Liver (tissue), 9 donors: ENCODE data around the gene ABCC11. TPM values are rescaled to one million over a fixed set of nuclear protein-coding genes. Genes with fewer than 3 reads are reported as not detected.

ENCODE experiments used
- DNase-seq: peaks from one replicate; pipeline ENCODE4 v3.0.0-alpha.2; 2017; ENCODE audit warnings: low spot score
- H3K27ac ChIP-seq, 2 donors: one replicate each; pipeline ENCODE4 v1.7.0; 2013; ENCODE audit warnings: inconsistent platforms in 2 of 2, low read length in 2 of 2, control low read depth in 1 of 2, low read depth in 1 of 2, mild to moderate bottlenecking in 1 of 2
- H3K27me3 ChIP-seq, 4 donors: one replicate each; pipeline versions ENCODE4 v1.6.1 to v1.7.0; 2013; ENCODE audit warnings: low read length in 3 of 4, inconsistent platforms in 1 of 4, mild to moderate bottlenecking in 1 of 4, moderate library complexity in 1 of 4; ENCODE audit not compliant: control insufficient read depth in 4 of 4, insufficient read depth in 4 of 4
- H3K36me3 ChIP-seq, 4 donors: one replicate each; pipeline versions ENCODE4 v1.6.1 to v1.7.0; 2013; ENCODE audit warnings: low read length in 3 of 4, mild to moderate bottlenecking in 3 of 4, low read depth in 1 of 4, moderate library complexity in 1 of 4; ENCODE audit not compliant: control insufficient read depth in 4 of 4, insufficient read depth in 3 of 4
- H3K4me1 ChIP-seq, 4 donors: one replicate each; pipeline versions ENCODE4 v1.6.1 to v1.7.0; 2013; ENCODE audit warnings: low read length in 3 of 4, mild to moderate bottlenecking in 3 of 4, moderate library complexity in 1 of 4; ENCODE audit not compliant: control insufficient read depth in 4 of 4, insufficient read depth in 4 of 4
- H3K4me3 ChIP-seq, 3 donors: one replicate each; pipeline versions ENCODE4 v1.6.1 to v1.7.0; 2013; ENCODE audit warnings: low read length in 3 of 3, control low read depth in 1 of 3, low read depth in 1 of 3, mild to moderate bottlenecking in 1 of 3
- H3K9ac ChIP-seq, 2 donors: one replicate each; pipeline ENCODE4 v1.7.0; 2013; ENCODE audit warnings: low read length in 2 of 2, mild to moderate bottlenecking in 2 of 2, moderate library complexity in 2 of 2, control low read depth in 1 of 2, low read depth in 1 of 2
- H3K9me3 ChIP-seq, 4 donors: one replicate each; pipeline versions ENCODE4 v1.6.1 to v1.7.0; 2013; ENCODE audit warnings: low read length in 3 of 4; ENCODE audit not compliant: control insufficient read depth in 4 of 4
- FOXA2 ChIP-seq: IDR thresholded peaks from 2 replicates; pipeline ENCODE4 v1.6.1; 2016; ENCODE audit warnings: antibody characterized with exemption
- GABPA ChIP-seq, 2 donors: IDR thresholded peaks in 1 of 2; conservative IDR thresholded peaks in 1 of 2; 2 replicates each; pipeline ENCODE4 v1.6.1; 2016; ENCODE audit warnings: antibody characterized with exemption in 2 of 2, mild to moderate bottlenecking in 1 of 2, moderate library complexity in 1 of 2
- HNF4A ChIP-seq, 2 donors: conservative IDR thresholded peaks; 2 replicates each; pipeline ENCODE4 v1.6.1; 2016; ENCODE audit warnings: antibody characterized with exemption in 2 of 2, mild to moderate bottlenecking in 2 of 2
- HNF4G ChIP-seq: IDR thresholded peaks from 2 replicates; pipeline ENCODE4 v1.6.1; 2016; ENCODE audit warnings: antibody characterized with exemption
- NR2F2 ChIP-seq: IDR thresholded peaks from 2 replicates; pipeline ENCODE4 v1.6.1; 2016; ENCODE audit warnings: antibody characterized with exemption
- RAD21 ChIP-seq, 2 donors: IDR thresholded peaks; 2 replicates each; pipeline ENCODE4 v1.6.1; 2016; ENCODE audit warnings: antibody characterized with exemption in 2 of 2, mild to moderate bottlenecking in 2 of 2
- RXRA ChIP-seq, 2 donors: IDR thresholded peaks; 2 replicates each; pipeline ENCODE4 v1.6.1; 2017 to 2018; ENCODE audit warnings: antibody characterized with exemption in 2 of 2, mild to moderate bottlenecking in 1 of 2
- YY1 ChIP-seq: IDR thresholded peaks from 2 replicates; pipeline ENCODE4 v1.6.1; 2016; ENCODE audit warnings: antibody characterized with exemption, mild to moderate bottlenecking
- ZBTB33 ChIP-seq: IDR thresholded peaks from 2 replicates; pipeline ENCODE4 v1.6.1; 2016; ENCODE audit warnings: antibody characterized with exemption
- WGBS: extraction: QIAGEN DNeasy Blood & Tissue Kit; methylation state at CpG from one replicate; pipeline ENCODE4 v1.1.7; 2013; 5-methylcytosine and 5-hydroxymethylcytosine counted together
- polyA plus RNA-seq, 2 donors: library from polyadenylated mRNA; stranded (reverse) in 1 of 2; unstranded in 1 of 2; fragments of 200-250 nt in 1 of 2; fragments of >200 nt in 1 of 2; fragmentation: Nextera tagmentation in 1 of 2; extraction: Ambion mirVana in 1 of 2; gene quantifications; one replicate each; pipeline versions ENCODE4 v1.2.1 to v1.2.3, GENCODE V29; 2013 to 2015
- total RNA-seq, 2 donors: library from RNA; depleted of rRNA; stranded (reverse); fragments of >200 nt; gene quantifications; one replicate each; pipeline ENCODE4 v1.2.3, GENCODE V29; 2014
- TF ChIP-seq, protein P1 (sequence below): IDR thresholded peaks from 2 replicates; pipeline ENCODE4 v1.6.1; 2016; ENCODE audit warnings: antibody characterized with exemption, mild to moderate bottlenecking
- TF ChIP-seq, protein P2 (sequence below): IDR thresholded peaks from 2 replicates; pipeline ENCODE4 v1.6.1; 2016; ENCODE audit warnings: antibody characterized with exemption
- donor health status: healthy.
- donor health status: healthy.
- donor health status: healthy.
- donor health status: healthy.
- donor health status: healthy.

ABCC11 gene
- total and polyA plus RNA-seq, 4 donors: 1.4 to 22.3 (median 2.7) TPM

DNA sequence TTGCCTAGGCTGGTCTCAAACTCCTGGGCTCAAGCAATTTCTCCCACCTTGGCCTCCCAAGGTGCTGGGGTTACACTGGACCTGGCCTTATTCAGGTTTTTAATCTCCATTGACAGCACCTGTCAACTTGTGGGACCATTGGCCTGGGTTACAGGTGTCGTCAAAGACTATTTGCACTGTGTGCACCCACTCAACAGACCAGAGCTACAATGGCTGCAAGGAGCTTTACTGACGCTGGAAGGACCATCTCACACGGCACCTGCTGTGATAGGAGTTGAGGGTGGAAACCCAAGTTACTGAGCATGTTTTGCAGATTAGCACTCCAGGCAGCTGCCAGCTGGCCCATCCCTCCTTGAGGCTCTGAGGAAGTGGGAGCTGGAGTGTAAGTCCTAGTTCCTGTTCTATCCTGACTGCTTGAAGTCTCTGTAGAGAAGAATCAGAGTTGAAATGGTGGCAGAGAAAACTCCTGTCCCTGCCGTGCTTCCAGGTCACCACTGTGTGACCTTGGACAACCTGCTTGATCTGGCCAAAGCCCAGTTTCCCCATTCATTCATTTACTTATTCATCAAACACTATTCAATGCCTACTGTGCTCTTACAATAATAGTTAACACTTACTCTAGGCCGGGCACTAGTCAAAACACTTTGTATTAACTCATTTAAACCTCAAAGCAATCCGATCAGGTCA is 45.7 kb downstream of the ABCC11 start:
- Histone ChIP-seq H3K27me3 (no peaks in the 10 kb centered on the region), H3K9me3 (no peaks in the 10 kb centered on the region), H3K36me3 (no peaks in the 10 kb centered on the region), H3K4me3 (no peak overlapping the region), H3K27ac (no peak overlapping the region), H3K4me1 (peaks cover 13 to 46% (median 31%) of the 10 kb centered on the region in 4 donors), H3K9ac (no peak overlapping the region)
- DNase-seq: no peak
- TF ChIP-seq YY1: peak; percentile 67
- peak in 1 of 2 donors; percentile 14 for TF ChIP-seq HNF4A (conservative IDR thresholded peaks at IDR 0.05)
- TF ChIP-seq, protein P1, sequence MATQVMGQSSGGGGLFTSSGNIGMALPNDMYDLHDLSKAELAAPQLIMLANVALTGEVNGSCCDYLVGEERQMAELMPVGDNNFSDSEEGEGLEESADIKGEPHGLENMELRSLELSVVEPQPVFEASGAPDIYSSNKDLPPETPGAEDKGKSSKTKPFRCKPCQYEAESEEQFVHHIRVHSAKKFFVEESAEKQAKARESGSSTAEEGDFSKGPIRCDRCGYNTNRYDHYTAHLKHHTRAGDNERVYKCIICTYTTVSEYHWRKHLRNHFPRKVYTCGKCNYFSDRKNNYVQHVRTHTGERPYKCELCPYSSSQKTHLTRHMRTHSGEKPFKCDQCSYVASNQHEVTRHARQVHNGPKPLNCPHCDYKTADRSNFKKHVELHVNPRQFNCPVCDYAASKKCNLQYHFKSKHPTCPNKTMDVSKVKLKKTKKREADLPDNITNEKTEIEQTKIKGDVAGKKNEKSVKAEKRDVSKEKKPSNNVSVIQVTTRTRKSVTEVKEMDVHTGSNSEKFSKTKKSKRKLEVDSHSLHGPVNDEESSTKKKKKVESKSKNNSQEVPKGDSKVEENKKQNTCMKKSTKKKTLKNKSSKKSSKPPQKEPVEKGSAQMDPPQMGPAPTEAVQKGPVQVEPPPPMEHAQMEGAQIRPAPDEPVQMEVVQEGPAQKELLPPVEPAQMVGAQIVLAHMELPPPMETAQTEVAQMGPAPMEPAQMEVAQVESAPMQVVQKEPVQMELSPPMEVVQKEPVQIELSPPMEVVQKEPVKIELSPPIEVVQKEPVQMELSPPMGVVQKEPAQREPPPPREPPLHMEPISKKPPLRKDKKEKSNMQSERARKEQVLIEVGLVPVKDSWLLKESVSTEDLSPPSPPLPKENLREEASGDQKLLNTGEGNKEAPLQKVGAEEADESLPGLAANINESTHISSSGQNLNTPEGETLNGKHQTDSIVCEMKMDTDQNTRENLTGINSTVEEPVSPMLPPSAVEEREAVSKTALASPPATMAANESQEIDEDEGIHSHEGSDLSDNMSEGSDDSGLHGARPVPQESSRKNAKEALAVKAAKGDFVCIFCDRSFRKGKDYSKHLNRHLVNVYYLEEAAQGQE: no peak
- peak; percentile 64 to 81 for TF ChIP-seq RXRA (IDR thresholded peaks at IDR 0.05)
- TF ChIP-seq FOXA2: no peak
- no peak for TF ChIP-seq ZBTB33
- TF ChIP-seq RAD21 (IDR thresholded peaks at IDR 0.05): peak in 1 of 2 donors; percentile 41
- TF ChIP-seq, protein P2, sequence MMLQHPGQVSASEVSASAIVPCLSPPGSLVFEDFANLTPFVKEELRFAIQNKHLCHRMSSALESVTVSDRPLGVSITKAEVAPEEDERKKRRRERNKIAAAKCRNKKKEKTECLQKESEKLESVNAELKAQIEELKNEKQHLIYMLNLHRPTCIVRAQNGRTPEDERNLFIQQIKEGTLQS: no peak
- TF ChIP-seq NR2F2: peak; percentile 26
- 63% methylated on average over 6 of the region's 6 CpGs for WGBS

- no peak overlapping the region for H3K9ac ChIP-seq
- no peak overlapping the region for H3K4me3 ChIP-seq
- H3K36me3 ChIP-seq: no peaks in the 10 kb centered on the region
- H3K9me3 ChIP-seq: no peaks in the 10 kb centered on the region
- no peaks in the 10 kb centered on the region for H3K27me3 ChIP-seq
- TF ChIP-seq GABPA (IDR thresholded peaks at IDR 0.05 in 1 of 2, conservative IDR thresholded peaks at IDR 0.05 in 1 of 2): no peak
- TF ChIP-seq FOXA2: no peak
- no peak for TF ChIP-seq HNF4G
- no peak for TF ChIP-seq HNF4A (conservative IDR thresholded peaks at IDR 0.05)
- no peak for TF ChIP-seq YY1
- peaks cover 7 to 16% (median 11%) of the 10 kb centered on the region in 4 donors for H3K4me1 ChIP-seq
- H3K27ac ChIP-seq: no peak overlapping the region
- DNase-seq: no peak
- WGBS: 82% methylated on average over 3 of the region's 3 CpGs
Measured at GRCh38 chr16:48197294-48197693, 50.0 kb downstream of the ABCC11 start.
